Measurements from ENCODE around the gene SSB.
"Not testable (repeated sequence)": the region's sequence is repeated elsewhere in the genome, so short reads cannot be mapped to it uniquely, and the experiment has no call there.

SSB gene

DNA sequence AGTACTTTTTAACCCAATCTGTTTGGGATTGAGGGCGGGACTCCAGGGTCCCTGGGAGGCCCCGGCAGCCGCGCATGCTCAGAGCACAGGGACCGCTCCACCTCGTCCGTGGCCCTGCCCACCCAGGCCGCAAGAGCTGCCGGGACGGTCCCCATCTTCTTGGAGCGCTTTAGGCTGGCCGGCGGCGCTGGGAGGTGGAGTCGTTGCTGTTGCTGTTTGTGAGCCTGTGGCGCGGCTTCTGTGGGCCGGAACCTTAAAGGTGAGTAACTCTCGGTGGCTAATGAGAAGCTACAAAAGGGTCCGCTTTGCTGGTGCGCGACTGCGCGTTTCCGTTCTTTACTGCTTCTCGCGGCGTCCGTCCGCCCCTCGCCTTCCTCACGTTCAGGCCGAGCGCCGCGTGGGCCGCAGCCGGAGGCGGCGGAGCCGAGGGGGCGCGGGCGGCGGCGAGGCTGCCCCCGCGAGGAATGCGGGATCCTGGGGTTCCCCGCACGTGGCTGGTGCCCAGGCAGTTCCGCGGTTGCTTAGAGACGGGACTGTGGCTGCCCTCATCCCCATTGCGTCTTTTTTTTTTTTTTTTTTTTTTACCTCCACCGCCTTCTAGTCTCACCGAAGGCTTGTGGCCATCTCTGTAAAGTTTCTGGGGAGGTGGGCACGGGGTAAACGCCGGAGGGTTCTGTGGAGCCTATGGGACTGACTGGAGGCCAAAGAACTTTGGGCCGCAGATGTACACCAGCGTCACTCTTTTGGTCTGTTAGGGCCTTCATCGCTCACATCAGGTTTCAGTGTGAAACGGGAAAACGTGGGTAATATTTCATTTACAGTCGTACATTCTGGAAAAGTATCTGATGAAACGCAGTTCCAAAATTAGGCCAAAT, at the start of gene SSB:
SSB (plus strand) TSS at position 154 of the 875 bp plus-strand sequence. CDS start 2,090 bp downstream, outside the sequence.
- peak; percentile 99 for DNase-seq (ENCODE audit: low spot score)

DNA sequence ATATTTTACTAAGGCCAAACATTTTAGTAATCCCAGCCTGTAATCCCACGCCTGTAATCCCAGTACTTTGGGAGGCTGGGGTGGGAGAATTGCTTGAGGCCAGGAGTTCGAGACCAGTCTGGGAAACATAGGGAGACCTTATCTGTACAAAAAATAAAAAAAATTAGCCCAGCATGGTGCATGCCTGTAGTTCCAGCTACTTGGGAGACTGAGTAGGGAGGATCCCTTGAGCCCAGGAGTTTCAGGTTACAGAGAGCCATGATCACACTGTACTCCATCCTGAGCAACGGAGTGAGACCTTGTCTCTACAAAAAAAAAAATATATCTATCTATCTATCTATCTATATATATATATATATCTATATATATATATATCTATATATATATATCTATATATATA, 45.9 kb upstream of the SSB start:
- DNase-seq (ENCODE audit: low spot score) = no peak

DNA sequence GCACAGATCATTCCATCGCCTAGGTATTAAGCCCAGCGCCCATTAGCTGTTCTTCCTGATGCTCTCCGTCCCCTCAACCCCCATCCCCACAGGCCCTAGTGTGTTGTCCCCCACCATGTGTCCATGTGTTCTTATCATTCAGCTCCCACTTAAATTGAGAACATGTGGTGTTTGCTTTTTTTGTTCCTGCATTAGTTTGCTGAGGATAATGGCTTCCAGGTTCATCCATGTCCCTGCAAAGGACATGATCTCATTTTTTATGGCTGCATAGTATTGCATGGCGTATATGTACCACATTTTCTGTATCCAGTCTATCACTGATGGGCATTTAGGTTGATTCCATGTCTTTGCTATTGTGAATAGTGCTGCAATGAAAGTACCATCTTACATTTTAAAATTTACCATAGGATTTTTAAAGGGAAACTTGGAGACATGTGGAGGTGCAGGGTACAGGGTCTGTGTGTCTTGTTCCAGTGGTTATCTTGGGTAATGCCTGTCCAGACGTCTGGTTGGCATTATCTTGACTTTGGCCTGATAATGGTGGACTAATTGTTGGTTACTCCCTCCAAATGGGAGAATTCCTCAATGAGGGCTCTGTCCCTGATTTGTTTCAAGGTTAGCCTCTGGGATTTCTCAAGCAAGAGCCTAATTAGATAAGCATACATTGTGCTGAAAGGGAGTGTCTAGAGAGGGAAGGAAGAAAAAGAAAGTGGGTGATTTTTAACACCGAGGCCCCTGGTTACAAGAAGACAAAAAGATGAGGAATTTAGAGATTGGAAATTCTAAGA, 43.4 kb upstream of the SSB start:
- DNase-seq (ENCODE audit: low spot score) = no peak

DNA sequence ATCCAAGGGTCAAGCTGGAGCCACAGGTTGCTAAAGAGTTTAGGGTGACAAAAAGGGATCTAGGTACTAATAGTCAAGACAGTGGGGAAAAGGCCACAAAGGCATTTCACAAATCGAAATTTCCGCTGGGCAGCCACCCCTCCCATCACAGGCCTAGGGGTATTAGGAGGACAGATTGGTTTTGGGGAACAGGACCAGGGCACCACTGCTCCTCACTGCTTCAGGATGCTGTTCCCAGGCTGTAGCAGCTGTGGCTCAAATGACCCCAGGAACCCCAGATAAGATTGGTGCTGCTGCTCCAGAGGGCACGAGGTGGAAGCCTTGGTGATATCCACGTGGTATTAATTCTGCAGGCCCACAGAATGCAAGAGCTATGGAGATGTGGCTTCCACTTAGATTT, 42.3 kb upstream of the SSB start:
- no peak for DNase-seq (ENCODE audit: low spot score)

DNA sequence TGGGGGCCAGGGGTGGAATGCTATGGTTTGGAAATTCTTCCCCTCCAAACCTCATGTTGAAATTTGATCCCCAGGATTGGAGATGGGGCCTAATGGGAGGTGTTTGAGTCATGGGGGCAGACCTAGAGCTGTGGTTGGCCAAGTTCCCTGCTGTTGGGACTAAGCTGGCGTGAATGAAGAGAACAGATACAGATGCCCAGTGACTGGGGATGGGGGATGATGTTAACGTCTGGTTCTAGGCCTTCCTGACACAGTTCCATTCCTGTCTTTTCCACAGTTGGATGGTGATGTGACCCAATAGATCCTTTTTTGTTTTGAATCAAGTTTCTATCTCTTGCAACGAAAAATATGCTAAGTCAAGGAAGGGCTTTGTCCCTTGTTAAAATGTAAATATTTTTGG, 41.3 kb upstream of the SSB start:
- no peak for DNase-seq (ENCODE audit: low spot score)

DNA sequence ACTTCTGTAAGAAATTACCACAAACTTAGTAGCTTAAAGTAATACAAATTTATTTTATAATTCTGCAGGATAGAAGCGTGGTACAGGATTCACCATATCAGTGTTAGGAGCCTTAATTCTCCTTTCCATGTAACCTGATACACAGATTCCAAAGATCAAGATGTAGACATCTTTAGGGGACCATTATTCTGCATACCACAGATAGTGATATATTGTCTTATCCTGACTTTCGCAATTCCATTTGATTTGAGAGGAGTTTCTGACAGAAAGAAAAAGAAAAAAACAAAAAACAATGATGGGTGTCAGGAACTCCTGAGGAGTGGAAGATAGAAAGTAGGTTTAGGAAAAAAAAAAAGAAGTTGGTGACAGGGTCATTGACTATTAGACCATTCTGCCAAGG, 40.9 kb upstream of the SSB start:
- DNase-seq (ENCODE audit: low spot score) = no peak

DNA sequence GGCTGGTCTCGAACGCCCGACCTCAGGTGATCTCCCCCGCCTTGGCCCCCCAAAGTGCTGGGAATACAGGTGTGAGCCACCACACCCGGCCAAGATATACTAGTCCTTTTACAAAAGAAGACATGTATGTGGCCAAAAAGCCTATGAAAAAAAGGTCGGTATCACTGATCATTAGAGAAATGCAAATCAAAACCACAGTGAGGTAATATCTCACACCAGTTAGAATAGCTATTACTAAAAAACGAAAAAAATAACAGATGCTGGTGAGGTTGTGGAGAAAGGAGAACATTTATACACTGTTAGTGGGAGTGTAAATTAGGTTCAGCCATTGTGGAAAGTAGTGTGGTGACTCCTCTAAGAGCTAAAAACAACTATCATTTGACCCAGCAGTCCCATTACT, 38.7 kb upstream of the SSB start:
- no peak for DNase-seq (ENCODE audit: low spot score)

DNA sequence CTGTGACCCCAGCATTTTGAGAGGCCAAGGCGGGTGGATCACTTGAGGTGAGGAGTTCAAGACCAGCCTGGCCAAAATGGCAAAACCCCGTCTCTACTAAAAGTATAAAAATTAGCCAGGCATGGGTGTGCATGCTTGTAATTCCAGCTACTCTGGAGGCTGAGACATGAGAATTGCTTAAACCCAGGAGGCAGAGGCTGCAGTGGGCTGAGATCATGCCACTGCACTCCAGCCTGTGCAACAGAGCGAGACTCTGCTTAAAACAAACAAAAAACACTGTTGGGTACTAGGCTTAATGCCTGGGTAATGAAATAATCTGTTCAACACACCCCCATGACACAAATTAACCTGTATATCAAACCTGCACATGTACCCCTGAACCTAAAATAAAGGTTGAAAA, 37.9 kb upstream of the SSB start:
- DNase-seq (ENCODE audit: low spot score) = not testable (repeated sequence)

DNA sequence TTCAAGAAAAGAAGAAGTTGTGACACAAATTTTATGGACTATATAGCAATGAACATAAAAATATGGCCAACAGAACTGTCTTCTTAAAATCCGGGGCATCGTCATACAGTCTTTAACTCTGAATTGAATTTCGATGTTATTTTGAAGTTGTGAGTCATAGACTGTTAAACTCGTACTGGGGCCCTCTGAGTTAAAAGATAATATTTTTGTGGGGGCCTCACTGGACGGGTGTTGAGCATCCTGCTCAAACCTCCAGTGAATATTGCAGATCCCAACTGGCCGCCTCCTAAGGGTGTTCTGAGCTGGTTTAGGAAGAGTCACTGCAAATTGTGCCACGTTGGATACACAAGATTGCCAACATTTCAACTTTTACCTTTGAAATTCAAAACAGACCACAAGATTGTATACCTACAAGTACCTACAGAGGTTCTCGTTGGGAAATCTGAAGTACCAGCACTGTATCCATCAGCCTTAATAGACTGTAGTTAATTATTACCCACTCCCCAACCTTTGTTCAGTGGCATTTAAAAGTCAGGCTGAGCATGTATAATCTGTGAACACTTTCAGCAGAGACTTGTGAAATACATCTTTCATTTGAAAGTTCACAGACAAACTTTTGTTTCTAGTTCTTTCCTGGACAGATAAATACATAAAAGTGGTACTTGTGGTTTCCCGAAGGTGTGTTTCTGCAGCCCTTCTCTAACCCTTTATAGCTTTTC, 37.3 kb upstream of the SSB start:
- no peak for DNase-seq (ENCODE audit: low spot score)

DNA sequence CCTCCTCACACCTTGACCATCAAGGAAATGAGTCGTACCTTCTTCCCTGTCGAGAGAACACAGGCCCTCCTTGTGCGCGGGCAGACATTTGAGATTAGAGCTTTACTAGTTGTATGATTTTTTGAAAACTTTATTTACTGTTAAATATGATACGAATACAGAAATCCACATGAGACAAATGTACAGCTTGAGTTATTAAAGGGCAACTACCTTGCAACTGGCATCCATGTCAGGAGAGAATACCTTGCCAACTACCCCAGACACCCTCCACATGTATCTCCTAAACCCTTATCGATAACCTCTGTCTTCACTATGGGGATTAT, 36.7 kb upstream of the SSB start:
- DNase-seq (ENCODE audit: low spot score) = no peak

DNA sequence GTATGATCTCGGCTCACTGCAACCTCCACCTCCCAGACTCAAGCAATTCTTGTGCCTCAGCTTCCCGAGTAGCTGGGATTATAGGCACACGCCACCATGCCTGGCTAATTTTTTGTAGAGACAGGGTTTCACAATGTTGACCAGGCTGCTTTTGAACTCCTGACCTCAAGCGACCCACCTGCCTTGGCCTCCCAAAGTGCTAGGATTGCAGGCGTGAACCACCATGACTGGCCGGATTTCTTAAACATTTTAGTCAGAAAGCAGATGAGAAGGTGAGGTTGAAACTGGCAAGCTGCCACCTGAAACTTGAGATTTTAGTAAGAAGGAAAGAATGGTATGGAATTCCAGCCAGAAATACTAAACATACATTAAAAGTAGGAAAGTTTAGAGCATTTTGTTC, 33.1 kb upstream of the SSB start:
- DNase-seq (ENCODE audit: low spot score) = no peak

DNA sequence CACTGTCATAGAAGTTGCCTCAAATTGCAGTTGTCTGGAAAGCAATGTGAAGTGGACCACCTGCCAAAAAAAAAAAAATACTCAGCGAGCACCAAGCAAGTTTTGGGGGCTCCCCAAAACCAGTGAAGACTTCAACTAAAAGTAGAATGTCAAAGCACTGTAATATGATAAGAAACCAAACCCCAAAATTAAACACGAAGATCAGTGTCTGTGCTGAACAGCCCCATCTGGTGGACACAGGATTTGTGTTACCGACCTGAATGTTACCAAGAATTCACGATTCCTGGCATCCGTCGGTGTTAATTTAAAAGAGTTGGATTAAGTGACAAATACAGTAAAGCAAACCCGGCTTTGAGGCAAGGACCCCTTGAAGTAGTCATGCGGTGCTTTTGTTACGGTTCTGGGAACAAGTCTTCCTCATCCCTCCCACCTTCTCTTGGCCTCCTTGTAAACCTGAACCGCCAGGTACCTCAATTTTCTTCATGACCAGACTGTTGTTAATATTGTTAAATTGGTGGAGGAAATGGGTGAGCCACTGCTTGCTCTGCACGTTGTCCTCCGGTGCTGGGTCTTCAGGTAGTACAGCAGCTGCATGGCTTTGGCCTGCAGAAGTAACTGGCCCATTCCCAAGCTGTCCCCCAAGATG, 31.3 kb upstream of the SSB start:
- peak; percentile 72 for DNase-seq (ENCODE audit: low spot score)

DNA sequence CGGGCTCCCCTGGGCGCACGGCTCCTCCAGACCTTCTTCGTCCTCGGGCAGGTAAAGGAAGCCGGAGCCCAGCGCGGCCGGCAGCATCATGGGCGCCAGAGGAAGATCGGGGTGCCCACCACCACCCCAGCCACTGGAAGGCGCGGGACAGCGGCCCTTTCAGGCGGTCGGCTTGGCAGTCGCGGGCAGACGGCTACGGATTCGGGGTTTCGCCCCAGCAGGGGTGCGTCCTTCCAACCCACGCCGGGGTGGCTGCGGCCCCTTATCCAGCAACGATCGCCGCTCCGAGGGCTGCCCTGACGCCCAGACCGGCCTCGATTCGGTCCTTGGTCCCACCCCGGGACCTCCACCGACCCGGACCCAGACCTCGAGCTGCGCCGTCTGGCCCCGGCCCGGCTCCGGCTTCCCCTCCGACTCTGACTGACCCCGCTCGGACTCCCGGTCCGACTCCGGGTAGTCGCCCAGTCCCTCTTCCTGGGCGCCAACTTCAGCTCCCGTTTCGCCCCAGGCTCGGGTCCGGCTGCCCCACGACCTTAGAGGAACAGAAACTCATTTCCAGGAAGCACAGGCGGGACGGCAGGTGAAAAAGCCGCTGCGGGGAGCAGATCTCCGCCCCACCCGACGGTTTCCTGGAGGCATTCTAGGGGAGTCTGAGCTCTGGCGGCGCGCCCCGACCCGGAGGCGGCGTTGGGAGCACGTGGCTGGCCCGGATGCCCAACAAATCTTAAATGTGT, 30.2 kb upstream of the SSB start:
- DNase-seq (ENCODE audit: low spot score) = peak; percentile 8

DNA sequence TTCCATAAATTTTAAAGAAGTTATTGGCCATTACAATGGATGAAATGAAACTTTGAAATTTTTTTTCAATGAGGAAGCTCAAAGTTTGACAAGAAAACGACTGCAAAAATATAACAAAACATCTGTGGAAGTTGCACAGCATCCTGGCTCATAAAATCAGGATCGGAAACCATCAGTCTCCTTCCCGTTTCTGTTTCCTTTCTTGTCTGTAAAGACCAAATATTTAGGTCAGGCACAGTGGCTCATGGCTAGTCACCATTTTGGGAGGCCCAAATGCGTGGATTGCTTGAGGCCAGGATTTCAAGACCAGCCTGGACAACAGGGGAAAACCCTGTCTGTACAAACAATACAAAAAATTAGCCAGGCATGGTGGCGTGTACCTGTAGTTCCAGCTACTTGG, 27.6 kb upstream of the SSB start:
- no peak for DNase-seq (ENCODE audit: low spot score)

DNA sequence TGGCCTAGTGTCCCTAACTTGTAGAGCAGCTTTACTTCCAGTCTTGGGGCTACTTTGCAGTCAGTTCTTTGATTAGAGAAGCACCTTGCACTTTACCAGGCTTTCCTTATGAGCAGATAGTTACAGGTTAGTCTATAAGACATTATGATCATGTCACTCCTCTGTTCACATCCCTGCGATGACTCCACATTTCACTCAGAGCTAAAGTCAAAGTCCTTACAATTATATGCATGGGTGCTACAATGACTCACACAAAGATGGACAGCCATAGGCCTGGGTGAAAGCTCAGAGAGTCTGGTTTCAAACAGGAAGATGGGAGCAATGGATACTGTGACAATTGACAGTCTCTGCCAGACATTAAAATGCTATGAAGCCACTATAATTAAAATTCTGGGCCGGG, 27.1 kb upstream of the SSB start:
- no peak for DNase-seq (ENCODE audit: low spot score)

DNA sequence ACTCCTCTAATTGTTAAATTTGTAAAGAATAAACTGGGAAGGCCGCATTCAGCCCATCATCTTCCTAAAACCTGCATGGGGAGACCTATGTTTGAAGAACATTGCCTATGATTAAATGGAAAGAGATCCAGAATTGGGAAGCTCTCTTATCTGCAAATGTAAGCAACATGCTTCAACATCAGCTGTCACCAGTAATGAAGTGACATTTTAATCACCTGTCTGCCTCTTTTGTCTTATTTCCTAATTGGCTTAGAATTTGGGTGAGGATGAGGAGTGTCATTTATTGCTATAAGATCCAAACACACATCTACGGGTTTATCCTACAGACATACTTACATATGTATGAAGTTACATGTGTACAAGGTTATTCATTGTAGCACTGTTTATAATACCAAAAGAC, 26.0 kb upstream of the SSB start:
- DNase-seq (ENCODE audit: low spot score) = no peak

DNA sequence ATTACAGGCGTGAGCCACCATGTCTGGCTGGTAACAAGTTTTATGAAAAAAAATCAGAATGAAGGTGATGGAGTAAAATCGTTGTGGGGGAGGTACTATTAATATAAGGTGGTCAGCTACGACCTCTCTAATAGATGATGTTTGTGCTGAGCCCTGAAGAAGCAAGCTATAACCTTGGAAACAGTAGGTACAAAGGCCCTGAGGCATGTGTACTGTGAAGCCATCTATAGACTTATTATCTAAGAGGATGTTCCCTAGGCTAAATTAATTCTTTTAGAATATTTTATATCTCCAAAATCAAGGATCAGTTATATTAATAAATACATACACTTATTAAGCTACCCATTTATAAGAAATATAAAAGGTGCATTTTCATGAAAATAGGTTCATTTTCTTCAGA, 23.3 kb upstream of the SSB start:
- no peak for DNase-seq (ENCODE audit: low spot score)

DNA sequence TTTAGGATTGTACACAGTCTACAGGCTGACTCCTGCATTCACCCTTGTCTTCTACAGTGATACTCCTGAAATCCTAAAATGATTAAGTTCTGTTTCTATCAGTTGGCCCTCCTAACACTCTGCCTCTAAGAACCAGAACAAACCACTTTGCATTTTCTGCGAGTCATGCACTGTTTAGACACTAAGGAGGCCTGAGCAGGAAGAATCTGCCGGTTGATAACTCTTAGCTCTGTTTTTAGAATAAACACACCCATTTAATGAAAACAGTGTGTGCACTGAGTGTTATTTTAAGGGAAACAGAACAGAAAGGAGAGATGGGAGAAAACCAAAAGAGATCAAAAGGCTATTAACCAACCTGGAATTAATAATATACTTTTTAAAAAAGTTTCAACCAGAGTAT, 22.9 kb upstream of the SSB start:
- no peak for DNase-seq (ENCODE audit: low spot score)

DNA sequence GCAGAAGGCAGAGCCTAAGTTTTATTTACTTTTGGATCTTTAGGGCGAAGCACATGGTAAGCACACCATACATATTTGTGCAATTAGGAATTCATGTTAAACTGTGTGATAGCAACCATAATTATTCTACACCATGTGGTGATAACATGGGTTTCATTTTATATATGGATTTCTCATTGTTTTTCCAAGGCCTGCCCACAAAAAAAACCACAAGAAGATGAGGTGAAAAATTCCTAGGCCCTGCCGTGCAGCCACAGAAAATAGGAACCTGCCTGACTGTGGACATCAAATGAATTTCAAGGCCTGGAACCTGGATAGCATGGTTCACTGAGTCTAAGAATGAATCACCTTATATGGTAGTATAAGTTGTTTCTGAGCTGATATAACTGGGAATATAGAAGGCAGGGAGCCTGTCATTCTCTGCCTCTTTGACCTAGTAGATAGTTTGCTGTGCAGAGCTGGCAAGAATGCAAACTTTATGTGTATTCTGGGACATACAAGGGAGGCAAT, 22.4 kb upstream of the SSB start:
- DNase-seq (ENCODE audit: low spot score) = no peak

DNA sequence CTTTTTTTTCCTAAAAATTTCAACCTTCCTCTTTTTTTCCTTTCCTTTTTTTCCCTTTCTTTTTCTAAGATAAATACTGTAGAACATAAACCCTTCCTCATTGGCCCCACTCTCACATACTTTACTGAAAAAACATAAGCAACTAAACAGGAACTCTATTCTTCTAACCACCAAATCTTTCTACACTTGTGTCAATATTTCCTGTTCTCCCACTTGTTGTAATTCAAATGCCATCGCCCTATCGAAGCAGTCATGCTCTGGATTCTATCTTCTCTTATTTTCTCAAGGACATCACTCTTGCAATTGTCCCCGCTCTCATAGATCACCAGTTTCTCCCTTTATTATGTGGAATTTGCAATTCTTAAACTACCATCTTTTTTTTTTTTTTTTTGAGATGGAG, 20.2 kb upstream of the SSB start:
- no peak for DNase-seq (ENCODE audit: low spot score)

DNA sequence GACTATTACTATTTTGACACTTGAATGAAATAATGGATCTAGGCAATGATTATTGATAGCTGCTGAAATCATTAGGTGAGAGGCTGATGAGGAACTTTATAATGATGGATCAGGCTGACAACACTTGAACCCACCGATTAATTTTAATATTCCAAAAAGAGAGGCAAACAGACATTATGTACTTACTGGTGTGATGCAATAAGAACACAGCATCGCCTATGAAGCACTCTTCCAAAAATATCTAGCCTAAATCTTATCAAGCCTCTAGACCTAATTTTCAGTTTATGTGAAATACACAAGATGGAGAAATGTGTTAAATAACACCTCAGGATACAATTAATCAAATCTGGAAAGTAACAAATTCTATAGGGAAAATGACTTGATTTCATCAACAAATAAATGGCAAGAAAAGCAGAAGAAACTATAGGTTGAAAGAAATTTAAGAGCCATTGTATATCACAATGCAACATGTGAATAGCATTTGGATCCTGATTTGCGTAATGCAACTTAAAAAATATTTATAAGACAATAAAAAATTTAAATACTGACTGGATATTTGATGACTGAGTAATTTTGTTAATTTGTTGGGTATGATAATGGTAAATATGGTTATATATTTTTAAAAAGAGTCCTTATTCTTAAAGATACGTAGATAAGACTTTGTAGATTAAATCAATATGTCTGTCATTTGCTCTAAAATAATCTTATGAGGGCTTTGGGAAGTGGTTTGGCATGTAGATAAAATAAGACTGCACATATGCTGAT, 17.2 kb upstream of the SSB start:
- DNase-seq (ENCODE audit: low spot score) = no peak
